Lower leg skin (tissue), 3 donors: Measurements from ENCODE around the gene WDR91.

Experiments
- CTCF ChIP-seq, 3 donors: fragments of 450-650 bp; IDR thresholded peaks; one replicate each; pipeline ENCODE4 v1.5.1; 2016; ENCODE audit warnings: antibody characterized with exemption in 3 of 3, mild to moderate bottlenecking in 3 of 3, moderate library complexity in 2 of 3
- POLR2A ChIP-seq, 2 donors: fragments of 450-650 bp; IDR thresholded peaks; one replicate each; pipeline ENCODE4 v1.6.1; 2016 to 2017; ENCODE audit warnings: antibody characterized with exemption in 2 of 2, mild to moderate bottlenecking in 1 of 2, moderate library complexity in 1 of 2

- TF ChIP-seq CTCF (IDR thresholded peaks at IDR 0.05) (no peak), POLR2A (IDR thresholded peaks at IDR 0.05) (no peak)
Measured at GRCh38 chr7:135257790-135258189, 46.5 kb upstream of the WDR91 start.
